K562 (cell line): ENCODE measurements around the gene PSMD1.

Experiments
- ARID1B ChIP-seq: fragments of 450-650 bp; IDR thresholded peaks from 2 replicates; pipeline ENCODE4 v1.6.1; 2016; ENCODE audit warnings: antibody characterized with exemption, mild to moderate bottlenecking, inconsistent platforms
- ATF2 ChIP-seq: sonication (generic); formaldehyde crosslinking; IDR thresholded peaks from 2 replicates; pipeline ENCODE4 v1.8.1; 2022; ENCODE audit warnings: missing genetic modification reagents
- BDP1 ChIP-seq: IDR thresholded peaks from 3 replicates; pipeline ENCODE4 v1.6.1; 2011; ENCODE audit not compliant: insufficient read length, insufficient read depth
- C11orf30 ChIP-seq: fragments of 450-650 bp; IDR thresholded peaks from 2 replicates; pipeline ENCODE4 v1.6.1; 2016; ENCODE audit warnings: low read depth, mild to moderate bottlenecking
- CTCF ChIP-seq, 3 experiments: IDR thresholded peaks in 2 of 3; conservative IDR thresholded peaks in 1 of 3; 2 replicates each; pipeline ENCODE4 v1.5.1; 2011 to 2012; ENCODE audit warnings: low read length in 3 of 3, mild to moderate bottlenecking in 3 of 3, control low read depth in 2 of 3, improper control_type of control experiment in 1 of 3, inconsistent platforms in 1 of 3, low read depth in 1 of 3, mixed read lengths in 1 of 3, moderate library complexity in 1 of 3; ENCODE audit not compliant: insufficient read depth in 2 of 3
- ESRRA ChIP-seq: fragments of 450-650 bp; IDR thresholded peaks from 2 replicates; pipeline ENCODE4 v1.6.1; 2014; ENCODE audit warnings: low read depth, mild to moderate bottlenecking, moderate library complexity, borderline replicate concordance
- IRF2 ChIP-seq: sonication (generic); formaldehyde crosslinking; IDR thresholded peaks from 2 replicates; pipeline ENCODE4 v1.8.1; 2022; ENCODE audit warnings: mild to moderate bottlenecking, missing genetic modification reagents
- NFXL1 ChIP-seq: fragments of 450-650 bp; formaldehyde crosslinking; IDR thresholded peaks from 2 replicates; pipeline ENCODE4 v1.4.0; 2021; ENCODE audit warnings: mild to moderate bottlenecking
- PREB ChIP-seq: sonication (generic); formaldehyde crosslinking; IDR thresholded peaks from 2 replicates; pipeline ENCODE4 v1.8.1; 2023; ENCODE audit warnings: mild to moderate bottlenecking, missing genetic modification reagents
- SIX5 ChIP-seq, 2 experiments: IDR thresholded peaks; 2 replicates each; pipeline ENCODE4 v1.6.1; 2011; ENCODE audit warnings: low read length in 2 of 2, borderline replicate concordance in 1 of 2, low read depth in 1 of 2, mild to moderate bottlenecking in 1 of 2, moderate library complexity in 1 of 2; ENCODE audit not compliant: insufficient read depth in 1 of 2
- SREBF2 ChIP-seq: sonication (generic); formaldehyde crosslinking; IDR thresholded peaks from 2 replicates; pipeline ENCODE4 v1.4.0; 2020; ENCODE audit warnings: mild to moderate bottlenecking, missing genetic modification reagents
- SUPT5H ChIP-seq: fragments of 450-650 bp; IDR thresholded peaks from 2 replicates; pipeline ENCODE4 v1.6.1; 2016
- TFE3 ChIP-seq: fragments of 450-650 bp; formaldehyde crosslinking; IDR thresholded peaks from 2 replicates; pipeline ENCODE4 v1.4.0; 2020; ENCODE audit warnings: mild to moderate bottlenecking, mixed read lengths
- ZNF23 ChIP-seq: fragments of 250-450 bp; sonication (Bioruptor Pico); IDR thresholded peaks from 2 replicates; pipeline ENCODE4 v1.4.0; 2020; ENCODE audit warnings: mild to moderate bottlenecking

- TF ChIP-seq SREBF2 (CRISPR knock-in tag) (no peak), SUPT5H (no peak), ARID1B (no peak), ESRRA (no peak), NFXL1 (CRISPR knock-in tag) (no peak), IRF2 (CRISPR knock-in tag) (no peak), CTCF (IDR thresholded peaks at IDR 0.05 in 2 of 3, conservative IDR thresholded peaks at IDR 0.05 in 1 of 3; ENCODE audit: insufficient read depth in 2 of 3, low read depth in 1 of 3, low read length in 3 of 3) (no peak), SIX5 (IDR thresholded peaks at IDR 0.05; ENCODE audit: borderline replicate concordance in 1 of 2, insufficient read depth in 1 of 2, low read depth in 1 of 2, low read length in 2 of 2) (no peak), PREB (no peak), TFE3 (CRISPR knock-in tag) (no peak), BDP1 (no peak), ATF2 (CRISPR knock-in tag) (no peak), C11orf30 (no peak), ZNF23 (CRISPR knock-in tag) (no peak)
Observed at GRCh38 chr2:231163011-231163410, 106.3 kb downstream of the PSMD1 start.
